Activated CD4-positive, alpha-beta T cell treated with anti-CD3 and anti-CD28 coated beads, Interleukin-2, amount 10 ng/mL, durations not matched to agents 7 days and 5 days (primary cell): ENCODE results near the gene TNFAIP8. TPM values are rescaled to one million over a fixed set of nuclear protein-coding genes. Genes with fewer than 3 reads are reported as not detected.
A peak's percentile ranks its signal among the peaks of the same experiment; 100 is the strongest.

ENCODE experiments used
- CTCF ChIA-PET: fragments of 350-600 bp; sonication (Branson Sonifier 250); formaldehyde crosslinking; loops from one replicate; lab custom pipeline; 2021; ENCODE audit warnings: antibody characterized with exemption; lab: Charles Lee
- POLR2A ChIA-PET: fragments of 350-600 bp; sonication (Branson Sonifier 250); formaldehyde crosslinking; loops from one replicate; lab custom pipeline; 2021; ENCODE audit warnings: antibody characterized with exemption; lab: Charles Lee
- DNase-seq: peaks from one replicate; pipeline ENCODE4 v3.0.0-alpha.2; 2020
- H3K27ac Mint-ChIP-seq: one replicate; pipeline ENCODE4 v1.8.0; 2021; ENCODE audit warnings: mild to moderate bottlenecking, moderate library complexity, mixed read lengths
- H3K27me3 Mint-ChIP-seq: one replicate; pipeline ENCODE4 v1.8.0; 2021; ENCODE audit warnings: mixed read lengths
- H3K36me3 Mint-ChIP-seq: one replicate; pipeline ENCODE4 v1.8.0; 2021; ENCODE audit warnings: low read depth, mixed read lengths
- H3K4me1 Mint-ChIP-seq: one replicate; pipeline ENCODE4 v1.8.0; 2021; ENCODE audit warnings: mixed read lengths
- H3K4me3 Mint-ChIP-seq: one replicate; pipeline ENCODE4 v1.8.0; 2021; ENCODE audit warnings: mild to moderate bottlenecking, moderate library complexity, mixed read lengths
- H3K9me3 Mint-ChIP-seq: one replicate; pipeline ENCODE4 v1.8.0; 2021; ENCODE audit warnings: mixed read lengths
- total RNA-seq, 2 experiments: library from RNA; stranded (reverse); gene quantifications; one replicate each; pipeline ENCODE4 v1.2.3, GENCODE V29; 2021

The TNFAIP8 gene
- total RNA-seq, 2 experiments from 2014 or later = 167 to 184 TPM

GRCh38 chr5:119319401-119319800, 36.4 kb upstream of the TNFAIP8 start:
- Mint-ChIP-seq H3K27me3 (no peaks in the 10 kb centered on the region), H3K4me3 (no peak overlapping the region), H3K4me1 (peaks cover 94% of the 10 kb centered on the region), H3K27ac (no peak overlapping the region), H3K9me3 (no peaks in the 10 kb centered on the region), H3K36me3 (peaks cover 54% of the 10 kb centered on the region)
- no peak for DNase-seq
- POLR2A ChIA-PET = no interaction called here
- CTCF ChIA-PET = no interaction called here

DNA sequence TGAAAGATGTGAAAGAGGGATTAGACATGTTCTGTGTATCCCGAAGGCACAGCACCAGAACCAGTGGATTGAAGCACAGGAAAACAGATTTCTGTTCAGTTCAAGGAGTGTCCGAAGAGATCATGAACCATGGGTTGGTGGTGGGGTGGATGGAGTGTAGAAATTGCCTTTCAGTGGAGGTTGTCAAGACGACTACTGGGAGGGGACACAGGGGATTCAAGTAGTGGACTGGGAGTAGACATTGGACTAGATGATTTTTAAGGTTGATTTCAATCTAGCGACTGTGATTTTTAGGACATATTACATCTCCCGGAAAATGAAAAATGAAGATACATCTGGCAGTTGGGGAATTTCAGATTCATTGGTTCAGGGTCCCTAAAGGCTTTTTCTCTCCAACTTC, 35.9 kb upstream of the TNFAIP8 start:
- H3K27ac Mint-ChIP-seq = no peak overlapping the region
- H3K4me3 Mint-ChIP-seq = peak overlapping the region; percentile 3
- H3K36me3 Mint-ChIP-seq = peaks cover 52% of the 10 kb centered on the region
- POLR2A ChIA-PET = no interaction called here
- no peak for DNase-seq
- no peaks in the 10 kb centered on the region for H3K9me3 Mint-ChIP-seq
- H3K27me3 Mint-ChIP-seq = no peaks in the 10 kb centered on the region
- CTCF ChIA-PET = no interaction called here
- H3K4me1 Mint-ChIP-seq = peaks cover 92% of the 10 kb centered on the region

- no peaks in the 10 kb centered on the region for H3K27me3 Mint-ChIP-seq
- ChIA-PET POLR2A (interaction anchor here (0.6 to 0.8 kb wide), 2 partner anchors 18 to 48 kb away, joined by 3 to 4 read pairs; no protein-coding TSS in a partner anchor), CTCF (interaction anchor here (0.8 to 1.4 kb wide), 6 partner anchors 8 to 19 kb away, joined by 3 read pairs; no protein-coding TSS in a partner anchor)
- H3K36me3 Mint-ChIP-seq = peaks cover 45% of the 10 kb centered on the region
- peaks cover 89% of the 10 kb centered on the region for H3K4me1 Mint-ChIP-seq
- DNase-seq = no peak
- peak overlapping the region; percentile 89 for H3K27ac Mint-ChIP-seq
- H3K9me3 Mint-ChIP-seq = no peaks in the 10 kb centered on the region
- H3K4me3 Mint-ChIP-seq = peak overlapping the region; percentile 6
Observed at GRCh38 chr5:119321569-119322311, 34.1 kb upstream of the TNFAIP8 start.

- DNase-seq = no peak
- ChIA-PET POLR2A (interaction anchor here (0.6 to 0.8 kb wide), 3 partner anchors 18 to 49 kb away, joined by 3 to 4 read pairs (median 4); no protein-coding TSS in a partner anchor), CTCF (interaction anchor here (1.0 to 1.6 kb wide), 9 partner anchors 12 to 334 kb away, joined by 3 to 5 read pairs (median 4); partner anchors contain the start of gene DTWD2)
- no peaks in the 10 kb centered on the region for H3K27me3 Mint-ChIP-seq
- peaks cover 42% of the 10 kb centered on the region for H3K36me3 Mint-ChIP-seq
- no peaks in the 10 kb centered on the region for H3K9me3 Mint-ChIP-seq
- H3K4me3 Mint-ChIP-seq = peak overlapping the region; percentile 17
- peak overlapping the region; percentile 89 for H3K27ac Mint-ChIP-seq
- H3K4me1 Mint-ChIP-seq = peaks cover 92% of the 10 kb centered on the region
Observed at GRCh38 chr5:119322312-119322947, 33.4 kb upstream of the TNFAIP8 start.

- ChIA-PET CTCF (interaction anchor here (1.0 to 1.6 kb wide), 11 partner anchors 8 to 334 kb away, joined by 3 to 13 read pairs (median 4); partner anchors contain the start of gene DTWD2), POLR2A (interaction anchor here (0.6 kb wide), 1 partner anchor 49 kb away, joined by 4 read pairs; no protein-coding TSS in a partner anchor)
- Mint-ChIP-seq H3K4me1 (peaks cover 92% of the 10 kb centered on the region), H3K9me3 (no peaks in the 10 kb centered on the region), H3K27ac (peak overlapping the region; percentile 89), H3K27me3 (no peaks in the 10 kb centered on the region), H3K4me3 (peak overlapping the region; percentile 17), H3K36me3 (peaks cover 43% of the 10 kb centered on the region)
- DNase-seq = no peak
Observed at GRCh38 chr5:119322948-119323537, 32.8 kb upstream of the TNFAIP8 start.

DNA sequence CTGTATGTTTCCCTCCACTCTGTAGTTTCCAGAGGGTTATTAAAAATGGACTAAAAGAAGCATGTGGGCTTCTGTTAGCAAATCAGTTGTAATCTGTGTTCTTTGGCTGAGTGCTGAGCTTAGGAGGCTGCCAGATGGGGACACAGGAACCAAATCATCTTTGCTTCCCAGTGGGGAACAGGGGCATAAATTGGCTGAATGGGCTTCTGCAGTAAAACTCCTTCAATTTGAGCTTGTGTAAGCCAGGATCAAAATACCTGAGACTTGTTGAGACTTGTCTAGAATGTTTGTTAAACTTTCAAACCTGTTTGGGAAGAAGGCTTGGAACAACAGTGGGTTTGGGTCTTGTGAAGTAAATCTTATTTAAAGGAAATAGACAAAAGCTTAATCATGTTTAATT, 32.2 kb upstream of the TNFAIP8 start:
- ChIA-PET CTCF (interaction anchor here (1.2 to 1.6 kb wide), 9 partner anchors 8 to 335 kb away, joined by 3 to 13 read pairs (median 4); partner anchors contain the start of gene DTWD2), POLR2A (no interaction called here)
- DNase-seq = no peak
- H3K27ac Mint-ChIP-seq = peak overlapping the region; percentile 89
- H3K4me1 Mint-ChIP-seq = peaks cover 92% of the 10 kb centered on the region
- no peaks in the 10 kb centered on the region for H3K9me3 Mint-ChIP-seq
- no peak overlapping the region for H3K4me3 Mint-ChIP-seq
- H3K36me3 Mint-ChIP-seq = peaks cover 39% of the 10 kb centered on the region
- H3K27me3 Mint-ChIP-seq = no peaks in the 10 kb centered on the region

- Mint-ChIP-seq H3K4me3 (no peak overlapping the region), H3K4me1 (peaks cover 92% of the 10 kb centered on the region), H3K9me3 (no peaks in the 10 kb centered on the region), H3K27ac (no peak overlapping the region), H3K27me3 (no peaks in the 10 kb centered on the region), H3K36me3 (peaks cover 36% of the 10 kb centered on the region)
- ChIA-PET POLR2A (no interaction called here), CTCF (no interaction called here)
- DNase-seq = no peak
Observed at GRCh38 chr5:119324842-119325241, 31.0 kb upstream of the TNFAIP8 start.

DNA sequence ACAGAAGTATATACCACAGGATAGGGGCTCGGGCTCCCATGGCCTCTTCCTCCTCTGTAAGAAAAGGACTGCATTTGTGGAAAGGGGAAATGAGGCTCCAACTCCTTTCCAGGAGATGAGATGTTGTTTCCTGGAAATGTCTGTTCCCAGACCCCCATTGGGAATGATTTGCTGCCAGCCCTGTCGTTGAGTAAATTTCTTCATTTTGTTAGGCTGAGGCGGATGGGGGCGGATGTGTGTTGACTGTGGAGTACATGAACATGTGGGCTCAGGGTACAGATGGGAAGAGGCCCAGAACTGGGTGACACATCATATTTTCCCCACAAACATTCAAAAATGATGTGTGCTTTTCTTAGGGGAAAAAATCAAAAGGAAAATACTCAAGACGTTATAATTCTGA, 28.8 kb upstream of the TNFAIP8 start:
- peaks cover 92% of the 10 kb centered on the region for H3K4me1 Mint-ChIP-seq
- ChIA-PET POLR2A (no interaction called here), CTCF (interaction anchor here (1.1 to 2.5 kb wide), 3 partner anchors 10 to 23 kb away, joined by 3 to 12 read pairs (median 5); no protein-coding TSS in a partner anchor)
- no peaks in the 10 kb centered on the region for H3K9me3 Mint-ChIP-seq
- peaks cover 36% of the 10 kb centered on the region for H3K36me3 Mint-ChIP-seq
- H3K27me3 Mint-ChIP-seq = no peaks in the 10 kb centered on the region
- H3K4me3 Mint-ChIP-seq = peak overlapping the region; percentile 46
- DNase-seq = no peak
- peak overlapping the region; percentile 94 for H3K27ac Mint-ChIP-seq

- POLR2A ChIA-PET = interaction anchor here (0.6 to 0.9 kb wide), 2 partner anchors 31 to 250 kb away, joined by 4 read pairs; no protein-coding TSS in a partner anchor
- Mint-ChIP-seq H3K4me1 (peaks cover 81% of the 10 kb centered on the region), H3K36me3 (peaks cover 42% of the 10 kb centered on the region), H3K4me3 (peak overlapping the region; percentile 30), H3K9me3 (no peaks in the 10 kb centered on the region), H3K27me3 (no peaks in the 10 kb centered on the region), H3K27ac (peak overlapping the region; percentile 94)
- CTCF ChIA-PET = interaction anchor here (1.0 to 2.5 kb wide), 9 partner anchors 8 to 83 kb away, joined by 3 to 12 read pairs (median 3); no protein-coding TSS in a partner anchor
- DNase-seq = peak; percentile 59
Observed at GRCh38 chr5:119328753-119329602, 26.8 kb upstream of the TNFAIP8 start.

DNA sequence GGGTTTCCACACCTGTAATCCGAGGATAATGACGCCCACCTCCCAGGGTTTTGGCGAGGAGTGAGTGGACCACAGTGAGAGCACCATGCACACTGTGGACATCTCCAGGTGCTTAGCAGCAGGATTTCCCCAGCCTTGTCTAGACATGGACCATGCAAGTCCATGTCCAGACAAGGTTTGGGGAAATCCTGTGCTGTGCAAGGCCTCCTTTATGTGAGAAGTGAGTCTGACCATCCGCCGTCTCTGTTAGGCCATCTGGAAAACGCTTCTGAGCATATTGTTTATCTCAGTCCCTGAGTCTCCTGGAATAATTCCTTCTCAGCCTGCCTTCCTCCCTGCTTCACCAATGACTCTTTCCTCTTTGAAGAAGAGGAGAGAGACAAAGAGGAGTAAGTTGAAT, 26.2 kb upstream of the TNFAIP8 start:
- Mint-ChIP-seq H3K27ac (peak overlapping the region; percentile 94), H3K27me3 (no peaks in the 10 kb centered on the region), H3K9me3 (no peaks in the 10 kb centered on the region), H3K36me3 (peaks cover 46% of the 10 kb centered on the region), H3K4me3 (peak overlapping the region; percentile 44), H3K4me1 (peaks cover 76% of the 10 kb centered on the region)
- ChIA-PET POLR2A (no interaction called here), CTCF (interaction anchor here (1.0 to 2.5 kb wide), 9 partner anchors 8 to 82 kb away, joined by 3 to 12 read pairs (median 3); no protein-coding TSS in a partner anchor)
- DNase-seq = no peak

DNA sequence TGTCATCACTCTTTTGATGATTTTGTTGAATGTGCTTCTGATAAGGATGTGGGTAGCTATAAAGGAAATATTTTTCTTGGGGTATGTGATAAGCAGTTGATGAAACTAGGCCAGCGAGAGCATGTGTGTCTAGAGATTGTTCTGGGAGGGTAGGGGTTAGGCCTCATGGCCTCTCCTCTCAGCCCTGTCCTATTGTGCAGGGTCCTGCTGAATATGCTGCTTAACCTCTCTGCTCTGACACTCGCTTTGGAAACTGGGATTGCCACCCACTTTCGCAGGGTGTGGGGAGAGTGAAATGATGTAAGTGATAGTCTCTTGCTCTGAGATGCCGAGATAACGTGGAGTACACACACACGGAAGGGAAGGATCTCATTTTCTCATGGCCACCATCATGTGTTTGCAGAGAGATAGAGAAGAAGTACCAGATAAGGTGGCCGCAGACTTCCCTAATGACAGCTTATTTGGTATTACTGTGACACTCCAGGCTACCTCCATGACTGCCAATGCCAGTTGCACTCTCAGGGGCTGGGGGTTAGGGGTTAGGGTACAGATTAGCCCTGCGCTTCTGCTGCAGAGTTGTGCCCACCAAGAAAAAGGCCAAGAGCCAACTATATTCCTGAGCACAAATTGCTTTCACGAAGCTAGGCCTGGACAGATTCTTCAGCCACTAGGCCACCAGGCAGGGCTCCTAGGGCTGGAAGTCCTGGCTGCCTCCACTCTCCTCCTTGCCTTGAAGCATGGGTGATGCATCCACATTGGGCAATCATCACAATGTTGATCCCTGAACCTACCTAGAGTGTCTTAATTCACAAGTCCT, 25.2 kb upstream of the TNFAIP8 start:
- H3K36me3 Mint-ChIP-seq = peaks cover 54% of the 10 kb centered on the region
- no peaks in the 10 kb centered on the region for H3K9me3 Mint-ChIP-seq
- H3K4me3 Mint-ChIP-seq = peak overlapping the region; percentile 44
- peak overlapping the region; percentile 94 for H3K27ac Mint-ChIP-seq
- H3K4me1 Mint-ChIP-seq = peaks cover 77% of the 10 kb centered on the region
- no peaks in the 10 kb centered on the region for H3K27me3 Mint-ChIP-seq
- ChIA-PET CTCF (interaction anchor here (0.8 to 2.2 kb wide), 7 partner anchors 9 to 81 kb away, joined by 3 to 6 read pairs (median 4); no protein-coding TSS in a partner anchor), POLR2A (no interaction called here)
- DNase-seq = no peak
